Activated CD4-positive, alpha-beta T cell treated with anti-CD3 and anti-CD28 coated beads for 24 hours (primary cell): ENCODE data around the gene GPR132.
"Not testable (repeated sequence)": the region's sequence is repeated elsewhere in the genome, so short reads cannot be mapped to it uniquely, and the experiment has no call there.

Source experiments
- DNase-seq, 2 donors: peaks; one replicate each; pipeline ENCODE4 v3.0.0-alpha.2; 2020; ENCODE audit warnings: low read depth in 2 of 2

The GPR132 gene

DNA sequence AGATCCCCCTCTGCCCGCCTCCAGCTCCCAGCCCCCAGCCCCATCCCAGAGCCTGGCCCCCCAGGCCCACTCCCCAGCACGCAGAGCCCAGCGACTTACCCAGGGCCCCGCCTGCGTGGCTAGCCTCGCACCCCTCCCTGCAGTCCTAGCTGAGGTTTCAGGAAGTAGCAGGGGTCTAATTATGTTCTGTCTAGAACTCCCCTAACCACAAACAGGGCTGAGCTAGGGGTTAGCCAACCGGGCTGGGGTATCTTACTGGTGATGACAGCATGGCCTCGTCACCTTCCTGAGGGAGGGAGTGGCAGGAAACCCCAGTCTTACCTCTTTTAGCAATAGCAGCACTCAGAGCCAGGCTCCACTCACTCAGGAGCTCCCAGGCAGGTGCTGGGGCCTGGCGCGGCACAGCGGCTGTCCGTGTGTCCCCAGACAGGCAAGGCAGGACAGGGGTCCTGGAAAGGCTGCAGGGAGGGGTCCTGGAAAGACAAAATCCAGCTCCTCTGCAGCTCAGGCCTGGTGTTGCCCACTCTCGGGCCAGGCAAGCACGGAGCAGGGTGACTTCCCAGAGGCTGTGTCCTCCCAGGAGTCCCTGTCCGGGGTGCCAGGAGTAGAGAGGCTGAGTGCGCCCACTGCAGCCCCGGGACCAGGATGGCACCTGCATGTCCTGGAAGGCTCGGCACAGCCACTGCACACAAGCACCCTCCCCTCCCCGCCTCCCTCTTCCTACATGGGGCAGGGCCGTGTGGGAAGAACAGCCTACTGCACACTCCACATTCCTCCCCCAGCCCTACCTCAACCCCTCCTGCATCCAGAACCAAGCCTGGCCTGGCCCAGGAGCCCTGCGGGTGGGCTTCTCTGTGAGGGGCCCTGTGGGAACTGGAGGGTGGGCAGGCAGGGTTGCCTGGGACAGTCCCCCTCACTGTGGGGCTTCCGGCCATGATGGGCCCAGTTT, at the start of gene GPR132:
Gene GPR132, minus strand, starts transcription at position 151 of the 949 bp plus-strand sequence. CDS start 10,010 bp downstream, outside the sequence.
- peak; percentile 68 to 77 for DNase-seq

DNA sequence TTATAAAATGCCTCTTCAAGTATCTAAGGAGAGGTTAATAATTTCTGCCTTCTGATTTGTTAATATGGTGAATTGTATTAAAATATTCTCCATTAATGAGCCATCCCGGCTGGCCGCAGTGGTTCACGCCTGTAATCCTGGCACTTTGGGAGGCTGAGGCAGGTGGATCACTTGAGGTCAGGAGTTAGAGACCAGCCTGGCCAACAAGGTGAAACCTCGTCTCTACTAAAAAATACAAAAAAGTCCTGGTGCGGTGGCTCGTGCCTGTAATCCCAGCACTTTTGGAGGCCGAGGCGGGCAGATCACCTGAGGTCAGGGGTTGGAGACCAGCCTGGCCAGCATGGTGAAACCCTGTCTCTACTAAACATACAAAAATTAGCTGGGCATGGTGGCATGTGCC, 44.0 kb upstream of the GPR132 start:
- DNase-seq, result not testable (repeated sequence)

DNA sequence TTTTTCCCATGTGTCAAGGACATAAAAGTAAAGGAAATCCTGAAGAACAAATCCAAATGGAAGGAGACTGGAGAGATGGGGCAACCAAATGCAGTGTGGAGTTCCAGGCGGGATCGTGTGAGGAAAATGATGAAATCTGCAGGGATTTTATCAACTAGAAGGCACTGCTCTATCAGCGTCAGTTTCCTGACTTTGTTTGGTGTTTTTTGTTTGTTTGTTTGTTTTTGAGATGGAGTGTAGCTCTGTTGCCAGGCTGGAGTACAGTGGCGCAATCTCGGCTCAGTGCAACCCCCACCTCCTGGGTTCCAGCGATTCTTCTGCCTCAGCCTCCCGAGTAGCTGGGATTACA, 43.3 kb upstream of the GPR132 start:
- DNase-seq, result no peak

- DNase-seq, result no peak
These were observed 42.7 kb upstream of the GPR132 start for GRCh38 chr14:105107781-105108515.

DNA sequence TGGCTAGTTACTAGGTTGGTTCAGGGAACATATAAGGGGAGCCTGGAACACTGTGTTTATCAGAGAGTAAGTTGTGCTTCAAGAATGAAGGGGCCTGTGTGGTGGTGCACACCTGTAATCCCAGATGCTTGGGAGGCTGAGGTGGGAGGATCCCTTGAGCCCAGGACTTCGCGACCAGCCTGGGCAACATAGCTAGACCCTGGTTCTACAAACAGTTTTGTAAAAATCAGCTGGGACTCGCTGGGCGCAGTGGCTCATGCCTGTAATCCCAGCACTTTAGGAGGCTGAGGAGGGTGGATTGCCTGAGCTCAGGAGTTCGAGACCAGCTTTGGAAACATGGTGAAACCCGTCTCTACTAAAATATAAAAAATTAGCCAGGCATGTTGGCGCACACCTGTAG, 42.1 kb upstream of the GPR132 start:
- no peak for DNase-seq

DNA sequence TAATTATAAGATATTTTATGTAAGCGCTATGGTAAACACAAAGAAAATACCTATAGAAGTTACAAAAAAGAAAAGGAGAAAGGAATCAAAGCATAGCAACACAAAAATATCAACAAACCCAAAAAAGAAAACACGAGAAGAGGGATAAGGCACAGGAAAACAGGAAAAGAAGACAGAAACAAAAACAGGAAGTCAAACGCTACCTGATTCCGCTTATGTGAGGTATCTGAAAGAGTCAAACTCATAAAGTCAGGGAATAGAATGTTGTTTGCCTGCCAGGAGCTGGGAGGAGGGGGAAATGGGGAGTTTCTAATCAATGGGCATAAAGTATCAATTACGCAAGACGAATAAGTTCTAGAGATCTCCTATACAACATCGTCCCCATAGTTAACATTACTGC, 39.9 kb upstream of the GPR132 start:
- DNase-seq, result no peak

- DNase-seq, result no peak
These were observed 37.7 kb upstream of the GPR132 start for GRCh38 chr14:105102893-105103292.

GRCh38 chr14:105102361-105102870, 37.2 kb upstream of the GPR132 start:
- DNase-seq, result no peak

- no peak for DNase-seq
These were observed 35.7 kb upstream of the GPR132 start for GRCh38 chr14:105100910-105101309.

DNA sequence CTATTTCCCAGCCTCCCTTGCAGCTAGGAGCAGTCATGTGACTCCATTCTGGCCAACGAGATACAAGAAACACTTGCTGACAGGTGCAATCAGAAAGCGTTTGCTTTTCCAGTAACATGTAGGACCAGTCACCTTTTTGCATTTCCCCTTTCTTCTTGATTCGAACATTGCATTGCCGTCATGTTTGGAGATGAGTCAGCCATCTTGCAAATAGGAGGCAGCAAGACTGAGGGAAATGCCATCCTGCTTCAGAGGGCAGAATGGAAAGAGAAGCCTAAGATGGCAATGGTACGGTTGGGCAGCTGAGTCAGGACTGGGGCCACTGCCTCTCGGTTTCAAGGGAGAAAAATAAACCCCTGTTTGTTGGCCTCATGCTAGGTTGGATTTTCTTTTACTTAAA, 34.5 kb upstream of the GPR132 start:
- no peak for DNase-seq

- no peak for DNase-seq
These were observed 33.1 kb upstream of the GPR132 start for GRCh38 chr14:105098316-105098715.

- no peak for DNase-seq
These were observed 32.5 kb upstream of the GPR132 start for GRCh38 chr14:105097794-105098127.

- DNase-seq, result no peak
These were observed 31.1 kb upstream of the GPR132 start for GRCh38 chr14:105096206-105096875.

GRCh38 chr14:105095236-105095805, 30.1 kb upstream of the GPR132 start:
- no peak for DNase-seq

- no peak for DNase-seq
These were observed 29.1 kb upstream of the GPR132 start for GRCh38 chr14:105094193-105094907.

GRCh38 chr14:105093431-105094192, 28.4 kb upstream of the GPR132 start:
- DNase-seq, result peak; percentile 64 to 78

DNA sequence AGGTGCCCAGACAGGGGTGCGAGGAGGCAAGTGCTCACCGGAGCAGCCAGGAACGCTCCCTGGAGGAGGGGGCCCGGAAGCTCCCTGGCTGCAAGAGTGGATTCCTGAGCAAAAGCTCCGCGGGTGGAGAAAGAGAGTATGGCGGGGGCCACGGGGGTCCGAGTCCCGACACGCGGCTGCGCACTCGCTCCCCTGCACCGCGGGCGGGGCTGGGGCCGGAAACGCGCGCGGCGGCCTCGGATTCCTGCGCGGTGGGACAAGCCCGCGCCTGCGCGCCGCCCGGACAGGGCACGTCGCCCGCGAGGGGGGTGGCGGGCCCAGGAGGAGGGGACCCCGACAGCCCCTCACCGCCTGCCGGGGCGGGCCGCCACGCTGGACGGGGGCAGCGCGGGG, 27.8 kb upstream of the GPR132 start:
- peak in 1 of 2 donors; percentile 48 for DNase-seq

- no peak for DNase-seq
These were observed 27.2 kb upstream of the GPR132 start for GRCh38 chr14:105092171-105093037.

DNA sequence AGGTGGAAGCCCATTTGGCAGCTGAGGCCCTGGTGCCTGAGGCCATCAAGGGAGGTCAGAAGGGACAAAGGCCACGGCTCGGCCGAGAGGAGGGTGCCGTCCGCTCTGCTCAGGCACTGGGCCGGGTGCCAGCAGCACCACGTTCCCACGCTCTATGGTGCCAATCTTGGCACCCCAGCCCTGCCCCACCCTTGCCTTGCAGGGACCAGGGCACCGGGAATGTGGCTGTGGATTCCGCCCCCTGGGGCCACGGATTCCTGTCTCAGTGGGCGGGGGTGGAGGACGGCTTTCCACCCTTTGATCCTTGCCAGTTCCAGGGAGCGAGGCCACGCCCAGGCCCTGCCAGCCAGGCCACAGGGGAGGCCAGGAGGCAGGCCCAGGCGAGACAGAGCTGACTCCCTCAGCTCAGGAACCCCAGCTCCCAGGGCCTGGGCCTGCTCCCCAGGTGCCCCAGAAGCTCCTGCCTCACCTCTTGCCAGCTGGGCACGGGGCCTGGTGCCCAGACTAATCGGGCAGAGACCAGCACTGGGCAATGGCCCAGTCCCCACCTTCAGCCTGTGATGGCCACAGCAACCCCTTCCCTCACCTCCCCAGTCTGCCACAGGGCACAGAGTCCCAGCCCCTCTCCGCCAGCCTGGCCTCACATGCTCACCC, 26.4 kb upstream of the GPR132 start:
- DNase-seq, result no peak
